Brain pericyte (primary cell): Measurements from ENCODE around the gene STARD10.

Experiments used
- DNase-seq: peaks from one replicate; pipeline ENCODE4 v3.0.0-alpha.2; 2012; ENCODE audit warnings: low read depth, low spot score

STARD10 gene

GRCh38 chr11:72763823-72764222, 30.0 kb downstream of the STARD10 start:
- DNase-seq, result no peak

GRCh38 chr11:72762641-72763304, 31.1 kb downstream of the STARD10 start:
- DNase-seq, result no peak

- DNase-seq, result no peak
Measured at GRCh38 chr11:72760539-72761405, 33.1 kb downstream of the STARD10 start.

GRCh38 chr11:72759468-72759985, 34.3 kb downstream of the STARD10 start:
- DNase-seq, result no peak

DNA sequence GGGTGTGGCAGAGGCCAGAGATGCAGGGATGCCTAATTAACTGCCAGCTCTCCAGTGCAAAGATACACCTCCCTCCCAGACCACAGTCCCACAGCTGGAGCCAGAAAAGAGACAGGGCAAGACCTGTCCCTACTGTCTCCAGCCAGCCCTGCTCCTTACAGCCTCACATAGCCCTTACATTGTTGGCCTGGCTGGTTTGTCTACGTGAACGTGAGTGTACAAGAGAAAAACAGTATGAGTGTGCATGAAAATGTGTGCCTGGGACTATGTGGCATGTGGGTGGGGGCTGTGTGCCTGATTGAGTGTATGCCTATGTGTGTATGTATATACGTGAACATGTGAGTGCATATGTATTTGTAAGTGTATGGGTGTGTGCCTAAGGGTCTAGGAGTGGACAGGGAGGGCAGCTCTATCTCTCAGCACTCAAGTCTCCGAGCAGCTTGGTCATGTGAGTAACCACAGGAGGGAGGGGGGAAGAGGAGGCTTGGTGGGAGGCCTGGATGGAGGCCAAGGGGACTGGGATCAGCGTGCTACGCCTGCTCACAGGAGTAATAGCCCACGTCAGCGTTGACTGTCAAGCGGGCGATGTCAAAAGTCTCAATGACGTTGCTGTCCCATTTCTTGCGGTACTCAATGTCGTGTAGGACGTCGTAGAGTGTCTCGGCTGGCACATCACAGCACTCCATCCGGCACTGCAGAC, 35.0 kb downstream of the STARD10 start:
- DNase-seq, result peak; percentile 93

DNA sequence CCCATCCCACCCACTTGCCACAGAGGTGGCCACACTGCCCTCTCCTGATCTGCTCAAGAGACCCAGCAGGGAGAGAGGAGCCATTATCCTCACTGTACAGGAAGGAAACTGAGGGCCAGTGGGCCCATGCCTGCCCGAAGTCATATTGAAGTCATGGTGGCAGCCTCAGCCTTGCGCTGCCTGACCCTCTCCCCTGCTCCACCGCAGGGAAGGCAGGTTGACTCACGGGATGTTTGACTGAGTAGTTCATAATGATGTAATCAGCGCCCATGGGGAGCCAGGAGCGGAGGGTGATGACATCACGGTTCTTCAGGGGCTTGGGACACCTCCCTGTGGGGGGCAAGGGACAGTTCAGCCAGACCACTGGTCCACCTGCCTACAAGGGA, 35.5 kb downstream of the STARD10 start:
- peak; percentile 62 for DNase-seq

DNA sequence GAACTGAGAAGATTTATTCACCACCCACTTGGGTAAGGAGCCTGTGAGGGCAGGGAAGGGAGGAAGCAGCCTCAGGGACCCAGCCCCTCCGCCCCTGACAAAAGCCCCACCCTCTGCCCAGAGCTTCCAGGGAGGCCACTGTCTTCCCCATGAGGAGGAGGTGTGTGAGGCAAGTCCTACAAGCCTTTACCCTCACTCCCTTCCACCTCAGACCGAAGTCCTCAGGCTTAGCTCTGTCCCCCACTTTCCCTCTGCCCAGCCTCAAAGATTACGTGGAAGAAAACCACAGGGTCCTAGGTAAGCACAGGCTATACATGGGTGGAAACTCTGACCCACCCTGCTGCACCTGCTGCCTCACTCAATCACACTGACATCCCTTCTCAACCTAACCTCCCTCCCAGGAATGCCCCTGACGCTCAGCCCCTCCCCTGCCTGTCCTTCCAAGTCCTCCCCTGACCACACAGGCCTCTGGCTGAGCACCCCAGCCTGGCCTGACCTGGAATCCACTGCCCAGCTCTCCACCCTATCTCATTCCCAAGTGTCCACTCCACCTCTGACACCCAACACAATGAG, 38.0 kb downstream of the STARD10 start:
- DNase-seq, result no peak

DNA sequence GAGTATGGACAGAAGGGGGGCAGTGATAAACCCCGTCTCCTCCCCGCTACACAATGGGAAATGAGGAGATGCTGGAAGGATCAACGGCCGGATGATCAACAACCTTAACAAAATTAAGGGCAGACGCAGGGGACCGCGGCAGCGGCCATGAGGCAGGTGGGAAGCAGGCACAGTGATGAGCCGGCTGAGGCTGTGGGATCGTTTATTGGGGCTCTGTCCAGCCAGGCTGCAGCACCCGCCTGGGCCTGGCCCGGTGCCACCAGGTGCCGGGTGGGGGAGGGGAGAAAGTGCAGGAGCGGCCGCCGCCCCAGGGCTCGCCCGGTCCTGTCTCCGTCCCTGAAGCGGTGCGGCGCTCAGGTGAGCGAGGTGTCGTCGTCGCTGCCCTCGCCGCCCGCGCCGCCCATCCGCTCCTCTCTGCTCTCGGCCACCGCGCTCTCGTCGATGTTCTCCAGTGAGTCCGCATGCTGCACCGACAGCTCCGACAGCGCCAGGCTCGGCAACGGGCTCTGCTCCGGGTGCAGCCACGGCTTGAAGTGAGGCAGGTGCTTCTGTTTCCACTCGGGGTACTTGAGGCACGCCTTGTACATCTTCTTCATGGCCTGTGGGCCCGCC, 39.2 kb downstream of the STARD10 start:
- DNase-seq, result no peak

DNA sequence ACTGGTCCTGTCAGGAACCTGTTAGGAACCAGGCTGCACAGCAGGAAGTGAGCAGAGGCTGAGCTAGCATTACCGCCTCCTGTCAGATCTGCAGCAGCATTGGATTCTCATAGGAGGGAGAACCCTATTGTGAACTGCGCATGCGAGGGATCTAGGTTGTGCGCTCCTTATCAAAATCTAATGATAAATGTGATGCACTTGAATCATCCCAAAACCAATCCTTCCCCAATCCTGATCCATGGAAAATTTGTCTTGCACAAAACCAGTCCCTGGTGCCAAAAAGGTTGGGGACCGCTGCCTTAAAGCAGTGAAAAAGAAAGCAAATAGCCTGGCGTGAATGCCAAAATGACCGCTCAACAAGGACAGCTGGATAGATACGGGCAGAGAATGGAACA, 39.7 kb downstream of the STARD10 start:
- no peak for DNase-seq

DNA sequence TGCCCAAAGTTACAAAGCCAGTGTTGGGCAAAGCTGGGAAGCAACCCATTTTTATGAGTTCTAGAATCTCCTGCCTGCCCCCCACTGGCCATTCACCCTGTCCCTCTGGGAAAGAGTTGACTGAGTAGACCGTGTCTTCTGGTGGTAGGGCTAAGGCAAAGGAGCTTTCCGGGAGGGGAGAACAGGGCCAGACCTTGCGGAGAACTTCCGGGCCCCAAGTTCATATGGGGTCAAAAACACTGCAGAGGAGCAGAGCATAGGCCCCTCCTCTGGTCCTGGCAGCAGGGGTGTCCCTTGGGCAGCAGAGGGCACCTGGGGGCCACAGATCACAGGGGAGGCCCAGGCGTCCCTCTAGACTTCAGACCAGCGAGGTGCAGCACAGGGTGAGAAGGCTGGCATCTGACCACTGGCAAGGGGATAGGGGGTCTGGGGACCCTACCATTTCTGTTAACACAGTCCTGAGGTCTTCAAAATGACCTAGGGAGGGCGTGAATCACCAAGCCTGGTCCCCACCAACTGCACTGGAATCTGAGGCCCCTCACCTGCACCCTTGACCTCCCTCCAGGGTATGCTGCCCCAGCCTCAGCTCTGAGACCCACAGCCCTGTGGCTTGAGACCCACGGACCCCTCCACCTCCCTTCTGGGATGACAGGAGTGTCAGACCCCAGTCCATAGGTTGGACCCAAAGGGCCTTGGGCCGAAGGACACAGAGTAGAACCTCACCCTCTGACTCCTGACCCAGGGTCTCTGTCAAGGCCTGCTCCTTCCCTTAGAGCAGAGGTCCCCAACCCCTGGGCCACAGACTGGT, 40.3 kb downstream of the STARD10 start:
- DNase-seq, result no peak

DNA sequence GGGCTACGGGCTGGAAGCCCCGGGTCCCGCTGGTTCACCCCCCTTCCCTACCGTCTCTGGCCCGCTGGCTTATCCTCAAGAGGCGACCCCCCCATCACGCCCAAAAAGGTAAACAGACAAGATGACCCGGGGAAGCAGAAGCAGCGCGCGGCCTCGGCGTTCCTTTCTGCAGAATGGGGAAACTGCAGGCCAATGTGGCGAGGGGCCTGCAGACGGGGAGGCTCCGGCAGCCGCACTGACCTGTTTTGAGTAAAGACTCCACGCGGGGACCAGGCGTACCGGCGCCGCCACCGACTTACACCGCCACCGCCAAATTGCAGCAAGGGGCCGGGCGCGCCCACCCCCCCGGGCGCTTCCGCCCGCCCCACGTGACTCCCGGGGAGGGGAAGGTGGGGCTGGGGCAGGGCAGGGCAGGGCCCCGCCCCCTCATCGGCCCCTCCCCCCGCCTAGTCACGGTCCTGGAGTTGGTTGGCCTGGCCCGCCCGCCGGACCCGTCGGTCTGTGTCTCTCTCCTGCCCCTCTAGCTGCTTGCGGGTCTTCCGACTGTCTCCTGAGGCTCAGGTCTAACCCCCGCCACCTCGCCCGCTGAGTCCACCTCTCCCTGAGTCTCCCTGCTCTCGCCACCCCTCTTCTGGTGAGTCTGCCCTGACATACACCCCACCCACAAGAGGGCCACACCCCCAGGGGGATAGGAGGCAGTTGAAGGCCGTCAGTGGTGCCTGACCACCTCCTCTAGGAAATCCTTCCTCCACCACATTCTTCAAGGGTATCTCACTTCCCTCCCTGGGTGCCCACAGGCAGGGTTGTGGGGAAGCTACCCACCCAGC, 41.5 kb downstream of the STARD10 start, which contains the start of gene ARAP1:
Gene ARAP1 (minus strand): TSS at position 321 of the 827 bp plus-strand sequence. CDS start 25,280 bp downstream, outside the sequence.
- no peak for DNase-seq

GRCh38 chr11:72751116-72752087, 42.4 kb downstream of the STARD10 start:
- no peak for DNase-seq

DNA sequence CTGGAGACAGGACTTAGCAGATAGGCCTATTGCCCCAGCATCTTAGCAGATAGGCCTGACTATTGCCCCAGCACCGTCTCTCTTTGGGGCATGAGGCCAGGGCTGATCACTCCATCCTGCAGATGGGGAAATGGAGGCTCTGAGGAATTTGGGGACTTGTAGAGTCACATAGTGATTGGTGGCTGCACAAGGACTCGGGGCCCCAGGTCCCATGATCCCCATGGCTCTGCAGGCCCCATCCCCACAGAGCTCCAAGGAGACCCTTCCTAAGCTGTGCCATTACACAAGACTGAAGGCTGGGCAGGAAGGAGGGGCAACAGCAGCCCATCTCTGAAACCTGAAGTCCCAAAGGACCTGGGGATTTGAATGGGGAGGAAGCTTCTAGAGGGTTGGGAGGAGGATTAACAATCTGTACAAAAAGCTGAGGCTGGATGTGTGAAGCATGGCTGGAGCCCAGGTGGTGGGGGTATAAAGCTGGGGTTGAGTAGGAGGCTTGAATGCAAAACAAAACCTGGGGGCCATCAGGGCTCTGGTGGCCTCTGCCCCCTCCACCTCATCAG, 43.2 kb downstream of the STARD10 start:
- DNase-seq, result no peak

GRCh38 chr11:72750086-72750485, 43.8 kb downstream of the STARD10 start:
- DNase-seq, result no peak

DNA sequence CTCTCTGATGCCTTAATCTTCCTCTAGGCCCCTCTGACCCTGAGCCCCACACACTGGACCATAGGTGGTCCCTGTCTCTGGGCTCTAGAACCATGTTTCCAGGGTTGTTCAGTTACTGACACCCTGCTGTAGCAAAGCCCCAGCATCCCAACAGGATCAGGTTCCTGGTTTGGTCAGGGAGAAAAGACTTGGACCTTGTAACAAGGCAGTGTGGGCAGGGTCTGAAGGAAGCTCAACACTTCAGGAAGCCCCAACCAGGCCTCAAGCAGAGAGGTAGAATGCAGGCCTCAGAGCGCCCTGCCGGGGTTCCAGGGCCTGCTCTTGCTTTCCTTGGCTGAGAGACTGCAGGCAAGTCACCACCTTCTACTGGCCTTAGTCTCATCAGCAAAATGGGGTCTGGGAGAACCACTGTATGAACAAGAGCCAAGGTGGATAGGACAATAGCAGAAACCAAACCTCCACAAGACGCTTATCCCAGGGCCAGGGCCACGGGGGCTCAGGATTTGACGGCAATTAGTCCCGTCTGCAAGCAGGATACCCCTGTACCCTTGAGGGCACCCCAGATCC, 46.5 kb downstream of the STARD10 start:
- DNase-seq, result no peak

DNA sequence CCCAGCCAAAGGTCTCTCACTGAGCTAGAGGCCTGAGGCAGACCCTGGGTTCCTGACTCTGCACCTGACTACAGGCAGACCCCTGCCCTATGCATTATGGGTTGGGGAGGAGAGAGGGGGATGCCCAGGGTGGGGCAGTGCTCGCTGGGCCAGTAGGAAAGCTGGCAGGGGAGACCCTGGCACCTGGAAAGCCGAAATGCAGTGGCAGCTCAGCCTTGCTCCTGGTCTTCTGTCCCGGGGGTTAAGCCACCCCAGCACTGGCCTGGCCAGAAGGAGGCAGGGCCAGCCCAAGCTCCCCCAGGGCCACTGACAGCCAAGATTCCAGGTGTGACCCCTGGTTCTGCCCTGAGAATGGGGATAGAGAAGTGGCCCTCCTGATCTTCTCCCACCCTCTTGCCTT, 47.0 kb downstream of the STARD10 start:
- DNase-seq, result no peak

DNA sequence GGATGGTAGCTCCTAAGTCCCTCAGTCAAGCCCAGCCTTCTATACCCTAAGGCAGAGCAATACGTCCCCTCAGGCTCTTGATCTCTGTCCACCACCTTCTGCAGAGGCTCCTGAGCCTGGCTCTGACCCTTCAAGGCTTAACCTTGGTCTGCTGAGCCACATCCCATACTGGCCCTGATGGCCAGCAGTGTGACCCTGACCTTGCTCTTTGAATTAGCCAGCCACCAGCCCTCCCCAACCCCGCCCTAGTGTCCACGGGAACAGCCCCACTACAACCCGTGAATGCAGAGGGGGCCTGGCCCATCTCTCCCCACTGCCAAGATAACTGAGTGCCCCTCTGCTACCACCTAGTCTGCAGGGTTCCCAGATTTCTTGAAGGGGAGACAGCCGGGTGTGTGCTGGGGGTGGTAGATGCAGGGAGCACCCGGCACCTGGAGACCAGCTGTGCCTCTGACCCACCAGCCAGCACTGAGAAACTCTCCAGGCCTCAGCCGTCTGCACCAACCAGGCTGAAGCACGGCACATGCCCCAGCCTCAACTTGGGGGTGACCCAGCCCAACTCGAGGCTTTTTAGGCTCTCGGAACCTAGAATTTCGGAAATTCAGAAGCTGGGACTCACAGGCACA, 47.8 kb downstream of the STARD10 start:
- DNase-seq, result no peak
